Measurements from ENCODE around the gene TMA16. TPM values are rescaled to one million over a fixed set of nuclear protein-coding genes. Genes with fewer than 3 reads are reported as not detected.

The TMA16 gene
- total and polyA plus RNA-seq, 2 donors from 2014 or later, result 12.8 to 26.9 TPM

DNA sequence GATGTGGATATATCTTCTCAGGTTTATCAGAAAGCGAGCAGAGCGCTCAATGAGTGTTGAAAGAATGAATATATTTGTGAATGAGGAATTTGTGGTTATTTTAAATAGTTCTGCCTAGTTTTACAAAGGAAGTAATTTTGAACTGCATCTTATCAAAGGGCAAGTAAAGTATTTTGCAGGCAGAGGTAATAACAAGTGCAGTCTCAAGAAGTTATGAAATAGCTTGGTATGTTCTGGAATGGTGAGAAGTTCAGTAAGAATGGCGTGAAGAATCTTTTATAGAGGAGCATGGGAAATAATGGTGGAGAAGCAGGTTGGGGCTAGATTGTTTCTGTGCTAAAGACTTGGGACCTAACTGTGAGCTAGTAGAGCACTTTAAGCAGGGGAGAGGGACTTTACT is 10.9 kb downstream of the TMA16 start:
- FAIRE-seq (no peak), DNase-seq (no peak)
- TF ChIP-seq, protein P1, sequence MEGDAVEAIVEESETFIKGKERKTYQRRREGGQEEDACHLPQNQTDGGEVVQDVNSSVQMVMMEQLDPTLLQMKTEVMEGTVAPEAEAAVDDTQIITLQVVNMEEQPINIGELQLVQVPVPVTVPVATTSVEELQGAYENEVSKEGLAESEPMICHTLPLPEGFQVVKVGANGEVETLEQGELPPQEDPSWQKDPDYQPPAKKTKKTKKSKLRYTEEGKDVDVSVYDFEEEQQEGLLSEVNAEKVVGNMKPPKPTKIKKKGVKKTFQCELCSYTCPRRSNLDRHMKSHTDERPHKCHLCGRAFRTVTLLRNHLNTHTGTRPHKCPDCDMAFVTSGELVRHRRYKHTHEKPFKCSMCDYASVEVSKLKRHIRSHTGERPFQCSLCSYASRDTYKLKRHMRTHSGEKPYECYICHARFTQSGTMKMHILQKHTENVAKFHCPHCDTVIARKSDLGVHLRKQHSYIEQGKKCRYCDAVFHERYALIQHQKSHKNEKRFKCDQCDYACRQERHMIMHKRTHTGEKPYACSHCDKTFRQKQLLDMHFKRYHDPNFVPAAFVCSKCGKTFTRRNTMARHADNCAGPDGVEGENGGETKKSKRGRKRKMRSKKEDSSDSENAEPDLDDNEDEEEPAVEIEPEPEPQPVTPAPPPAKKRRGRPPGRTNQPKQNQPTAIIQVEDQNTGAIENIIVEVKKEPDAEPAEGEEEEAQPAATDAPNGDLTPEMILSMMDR (IDR thresholded peaks at IDR 0.05; ENCODE audit: borderline replicate concordance, extremely low read depth, insufficient read depth), result no peak
- Histone ChIP-seq H3K9ac (ENCODE audit: low read length in 3 of 3) (no peak overlapping the region), H3K36me3 (ENCODE audit: control insufficient read depth in 2 of 3, insufficient read depth in 3 of 3, low read length in 3 of 3) (peaks cover 0 to 7% (median 0%) of the 10 kb centered on the region in 3 donors), H3K27me3 (ENCODE audit: control insufficient read depth, insufficient read depth, low read length) (no peaks in the 10 kb centered on the region), H3K4me3 (ENCODE audit: low read length in 3 of 3) (no peak overlapping the region), H3K27ac (ENCODE audit: low read depth in 2 of 2, low read length in 2 of 2) (no peak overlapping the region), H3K9me3 (ENCODE audit: control insufficient read depth in 2 of 3, insufficient read depth in 1 of 3, low read length in 3 of 3) (no peaks in the 10 kb centered on the region), H3K4me1 (ENCODE audit: control insufficient read depth in 2 of 3, insufficient read depth in 2 of 3, low read depth in 1 of 3, low read length in 3 of 3) (no peaks in the 10 kb centered on the region)
- intact Hi-C loops (cut with DNase I), result no loop called here

DNA sequence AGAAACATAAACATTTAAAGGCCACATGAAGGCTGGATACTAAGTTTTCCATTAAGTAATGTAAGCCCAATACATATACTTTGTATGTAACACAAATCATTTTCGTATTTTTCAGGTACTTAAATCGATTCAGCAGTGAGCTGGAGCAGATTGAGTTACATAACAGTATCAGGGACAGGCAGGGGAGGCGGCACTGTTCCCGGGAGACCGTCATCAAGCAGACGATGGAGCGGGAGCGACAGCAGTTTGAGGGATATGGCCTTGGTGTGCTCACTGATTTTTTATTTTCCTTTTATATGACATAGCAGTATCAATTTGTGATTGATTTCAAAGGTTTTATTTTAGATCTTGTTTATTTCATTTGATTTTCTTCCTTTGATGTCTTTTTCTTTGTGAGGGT is 20.7 kb downstream of the TMA16 start:
- peaks cover 3 to 7% (median 5%) of the 10 kb centered on the region in 3 donors for H3K36me3 ChIP-seq (ENCODE audit: control insufficient read depth in 2 of 3, insufficient read depth in 3 of 3, low read length in 3 of 3)
- intact Hi-C loops (cut with DNase I), result no loop called here
- H3K27ac ChIP-seq (ENCODE audit: low read depth in 2 of 2, low read length in 2 of 2), result no peak overlapping the region
- FAIRE-seq (no peak), DNase-seq (no peak)
- H3K4me1 ChIP-seq (ENCODE audit: control insufficient read depth in 2 of 3, insufficient read depth in 2 of 3, low read depth in 1 of 3, low read length in 3 of 3), result no peaks in the 10 kb centered on the region
- TF ChIP-seq, protein P1 (IDR thresholded peaks at IDR 0.05; ENCODE audit: borderline replicate concordance, extremely low read depth, insufficient read depth), result no peak
- no peak overlapping the region for H3K9ac ChIP-seq (ENCODE audit: low read length in 3 of 3)
- no peaks in the 10 kb centered on the region for H3K9me3 ChIP-seq (ENCODE audit: control insufficient read depth in 2 of 3, insufficient read depth in 1 of 3, low read length in 3 of 3)
- H3K4me3 ChIP-seq (ENCODE audit: low read length in 3 of 3), result no peak overlapping the region
- no peaks in the 10 kb centered on the region for H3K27me3 ChIP-seq (ENCODE audit: control insufficient read depth, insufficient read depth, low read length)

DNA sequence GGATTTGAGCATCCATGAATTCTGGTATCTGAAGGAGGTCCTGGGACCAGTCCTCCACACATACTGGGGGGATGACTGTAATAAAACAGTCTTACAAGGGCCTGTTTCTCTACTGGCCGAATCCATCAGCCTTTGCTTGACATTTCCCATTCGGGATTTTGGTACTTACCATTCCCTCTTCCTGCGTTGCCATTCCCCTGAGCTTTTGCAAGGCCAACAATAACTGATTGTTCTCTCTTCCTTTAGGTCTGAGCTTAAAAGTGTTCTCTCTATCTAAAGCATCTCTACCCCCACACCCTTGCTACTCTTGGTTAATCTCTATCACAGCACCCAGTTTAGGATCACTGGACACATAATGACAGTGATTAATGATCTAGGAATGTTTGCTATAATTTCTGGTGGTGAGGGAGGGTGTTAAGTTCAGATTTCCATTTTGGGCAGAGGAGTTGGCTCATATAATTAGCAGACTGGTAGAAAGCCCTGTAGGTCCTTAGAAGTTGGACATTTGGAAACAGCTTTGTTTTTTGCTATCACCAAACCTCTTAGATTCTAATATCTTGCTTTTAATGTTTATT is 29.4 kb downstream of the TMA16 start:
- intact Hi-C loops (cut with DNase I), result no loop called here
- Histone ChIP-seq H3K27ac (ENCODE audit: low read depth in 2 of 2, low read length in 2 of 2) (no peak overlapping the region), H3K4me1 (ENCODE audit: control insufficient read depth in 2 of 3, insufficient read depth in 2 of 3, low read depth in 1 of 3, low read length in 3 of 3) (no peaks in the 10 kb centered on the region), H3K27me3 (ENCODE audit: control insufficient read depth, insufficient read depth, low read length) (no peaks in the 10 kb centered on the region), H3K9ac (ENCODE audit: low read length in 3 of 3) (no peak overlapping the region), H3K36me3 (ENCODE audit: control insufficient read depth in 2 of 3, insufficient read depth in 3 of 3, low read length in 3 of 3) (peaks cover 3 to 7% (median 3%) of the 10 kb centered on the region in 3 donors), H3K9me3 (ENCODE audit: control insufficient read depth in 2 of 3, insufficient read depth in 1 of 3, low read length in 3 of 3) (no peaks in the 10 kb centered on the region), H3K4me3 (ENCODE audit: low read length in 3 of 3) (no peak overlapping the region)
- TF ChIP-seq, protein P1 (IDR thresholded peaks at IDR 0.05; ENCODE audit: borderline replicate concordance, extremely low read depth, insufficient read depth), result no peak
- no peak for DNase-seq
- no peak for FAIRE-seq

DNA sequence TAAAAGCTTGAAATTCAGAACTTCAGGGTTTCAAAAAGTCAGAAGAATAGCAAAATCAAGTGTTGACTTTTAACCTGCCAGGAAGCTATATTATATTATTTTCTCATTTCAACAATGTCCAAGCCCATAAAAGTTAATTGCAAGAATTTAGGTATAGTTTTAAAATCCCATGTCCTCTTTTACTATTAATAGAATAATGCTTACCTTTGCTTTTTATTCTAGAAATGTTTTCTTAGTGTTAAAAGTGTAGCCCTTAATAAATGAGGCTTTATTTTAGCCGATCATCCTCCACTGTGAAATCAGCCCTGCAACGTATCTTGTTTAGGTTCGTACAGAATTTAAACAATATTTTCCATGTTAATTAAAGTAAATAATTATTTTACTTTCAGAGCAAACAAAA is 31.5 kb downstream of the TMA16 start:
- H3K27me3 ChIP-seq (ENCODE audit: control insufficient read depth, insufficient read depth, low read length), result no peaks in the 10 kb centered on the region
- intact Hi-C loops (cut with DNase I), result no loop called here
- no peak overlapping the region for H3K9ac ChIP-seq (ENCODE audit: low read length in 3 of 3)
- no peaks in the 10 kb centered on the region for H3K9me3 ChIP-seq (ENCODE audit: control insufficient read depth in 2 of 3, insufficient read depth in 1 of 3, low read length in 3 of 3)
- peaks cover 3 to 11% (median 3%) of the 10 kb centered on the region in 3 donors for H3K36me3 ChIP-seq (ENCODE audit: control insufficient read depth in 2 of 3, insufficient read depth in 3 of 3, low read length in 3 of 3)
- FAIRE-seq (no peak), DNase-seq (no peak)
- no peak overlapping the region for H3K4me3 ChIP-seq (ENCODE audit: low read length in 3 of 3)
- TF ChIP-seq, protein P1 (IDR thresholded peaks at IDR 0.05; ENCODE audit: borderline replicate concordance, extremely low read depth, insufficient read depth), result no peak
- H3K27ac ChIP-seq (ENCODE audit: low read depth in 2 of 2, low read length in 2 of 2), result no peak overlapping the region
- H3K4me1 ChIP-seq (ENCODE audit: control insufficient read depth in 2 of 3, insufficient read depth in 2 of 3, low read depth in 1 of 3, low read length in 3 of 3), result no peaks in the 10 kb centered on the region
